Vagina (tissue), 2 donors: ENCODE data around the gene DDX23. TPM values are rescaled to one million over a fixed set of nuclear protein-coding genes. Genes with fewer than 3 reads are reported as not detected.

Source experiments
- DNase-seq, 2 donors: peaks; one replicate each; pipeline ENCODE4 v3.0.0-alpha.2; 2017; ENCODE audit errors: extremely low spot score in 2 of 2
- H3K27ac ChIP-seq: fragments of 200-600 bp; sonication (generic); one replicate; pipeline ENCODE4 v1.5.1; 2019
- H3K27me3 ChIP-seq: fragments of 200-600 bp; sonication (generic); one replicate; pipeline ENCODE4 v1.5.1; 2019
- H3K36me3 ChIP-seq, 2 donors: fragments of 200-600 bp; sonication (generic); one replicate each; pipeline ENCODE4 v1.5.1; 2017 to 2019
- H3K4me1 ChIP-seq: fragments of 200-600 bp; sonication (generic); one replicate; pipeline ENCODE4 v1.5.1; 2019
- H3K4me3 ChIP-seq, 2 donors: fragments of 200-600 bp; sonication (generic); 1 replicate in 1 of 2; 2 replicates in 1 of 2; pipeline ENCODE4 v1.5.1; 2016 to 2019
- H3K9me3 ChIP-seq: fragments of 200-600 bp; sonication (generic); one replicate; pipeline ENCODE4 v1.5.1; 2019
- POLR2A ChIP-seq, 2 donors: fragments of 450-650 bp; IDR thresholded peaks; one replicate each; pipeline ENCODE4 v1.6.1; 2017; ENCODE audit warnings: antibody characterized with exemption in 2 of 2, mild to moderate bottlenecking in 2 of 2, moderate library complexity in 2 of 2
- POLR2AphosphoS5 ChIP-seq, 2 donors: sonication (generic); formaldehyde crosslinking; IDR thresholded peaks; one replicate each; pipeline ENCODE4 v1.9.0; 2017; ENCODE audit warnings: antibody characterized with exemption in 2 of 2, mild to moderate bottlenecking in 2 of 2, low read depth in 1 of 2; ENCODE audit not compliant: insufficient read depth in 1 of 2
- intact Hi-C: fragments of 100-400 bp; cut with DNase I; formaldehyde crosslinking; loops from one replicate; pipeline ENCODE4 v1.15.1; 2023
- total RNA-seq: library from RNA; depleted of rRNA; stranded (reverse); fragments of >200 nt; gene quantifications from one replicate; pipeline ENCODE4 v1.2.3, GENCODE V29; 2016
- TF ChIP-seq, protein P1 (sequence below), 3 experiments: fragments of 450-650 bp in 2 of 3; fragments of 200-600 bp in 1 of 3; sonication (generic) in 1 of 3; IDR thresholded peaks; one replicate each; pipeline ENCODE4 v1.5.1; 2017 to 2019; ENCODE audit warnings: antibody characterized with exemption in 3 of 3, mild to moderate bottlenecking in 2 of 3, moderate library complexity in 2 of 3

The DDX23 gene
- total RNA-seq, 1 donor from 2014 or later = 57.9 TPM

DNA sequence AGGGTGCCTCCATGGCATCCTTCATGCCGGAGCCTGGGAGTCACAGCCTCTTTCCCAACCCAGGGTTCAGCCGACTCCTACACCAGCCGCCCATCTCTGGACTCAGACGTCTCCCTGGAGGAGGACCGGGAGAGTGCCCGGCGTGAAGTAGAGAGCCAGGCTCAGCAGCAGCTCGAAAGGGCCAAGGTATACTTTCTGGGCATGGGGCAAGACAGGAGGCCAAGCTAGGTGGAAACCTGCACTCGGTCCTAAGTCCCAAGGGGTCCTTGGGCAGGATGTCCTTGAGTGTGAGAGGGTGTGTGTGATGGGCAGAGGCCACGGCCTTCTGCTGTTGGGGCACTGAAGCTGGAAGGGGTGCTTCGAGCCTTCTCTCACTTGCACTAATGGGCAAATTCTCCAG is 28.7 kb downstream of the DDX23 start:
- Histone ChIP-seq H3K27me3 (no peaks in the 10 kb centered on the region), H3K4me1 (peaks cover 8% of the 10 kb centered on the region), H3K9me3 (no peaks in the 10 kb centered on the region), H3K36me3 (peaks cover 0 to 28% of the 10 kb centered on the region in 2 donors), H3K27ac (no peak overlapping the region), H3K4me3 (no peak overlapping the region)
- DNase-seq = no peak
- no peak for TF ChIP-seq POLR2A (IDR thresholded peaks at IDR 0.05)
- intact Hi-C loops = no loop called here

- Histone ChIP-seq H3K36me3 (peaks cover 0 to 23% of the 10 kb centered on the region in 2 donors), H3K4me3 (no peak overlapping the region), H3K27me3 (no peaks in the 10 kb centered on the region), H3K9me3 (no peaks in the 10 kb centered on the region), H3K4me1 (peaks cover 12% of the 10 kb centered on the region), H3K27ac (no peak overlapping the region)
- no peak for DNase-seq
- no peak for TF ChIP-seq POLR2A (IDR thresholded peaks at IDR 0.05)
- TF ChIP-seq, protein P1, sequence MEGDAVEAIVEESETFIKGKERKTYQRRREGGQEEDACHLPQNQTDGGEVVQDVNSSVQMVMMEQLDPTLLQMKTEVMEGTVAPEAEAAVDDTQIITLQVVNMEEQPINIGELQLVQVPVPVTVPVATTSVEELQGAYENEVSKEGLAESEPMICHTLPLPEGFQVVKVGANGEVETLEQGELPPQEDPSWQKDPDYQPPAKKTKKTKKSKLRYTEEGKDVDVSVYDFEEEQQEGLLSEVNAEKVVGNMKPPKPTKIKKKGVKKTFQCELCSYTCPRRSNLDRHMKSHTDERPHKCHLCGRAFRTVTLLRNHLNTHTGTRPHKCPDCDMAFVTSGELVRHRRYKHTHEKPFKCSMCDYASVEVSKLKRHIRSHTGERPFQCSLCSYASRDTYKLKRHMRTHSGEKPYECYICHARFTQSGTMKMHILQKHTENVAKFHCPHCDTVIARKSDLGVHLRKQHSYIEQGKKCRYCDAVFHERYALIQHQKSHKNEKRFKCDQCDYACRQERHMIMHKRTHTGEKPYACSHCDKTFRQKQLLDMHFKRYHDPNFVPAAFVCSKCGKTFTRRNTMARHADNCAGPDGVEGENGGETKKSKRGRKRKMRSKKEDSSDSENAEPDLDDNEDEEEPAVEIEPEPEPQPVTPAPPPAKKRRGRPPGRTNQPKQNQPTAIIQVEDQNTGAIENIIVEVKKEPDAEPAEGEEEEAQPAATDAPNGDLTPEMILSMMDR (IDR thresholded peaks at IDR 0.05) = no peak
- no peak for TF ChIP-seq POLR2AphosphoS5 (IDR thresholded peaks at IDR 0.05; ENCODE audit: insufficient read depth in 1 of 2, low read depth in 1 of 2)
- intact Hi-C loops = no loop called here
These were observed 29.3 kb downstream of the DDX23 start for GRCh38 chr12:48822711-48823110.

- Histone ChIP-seq H3K36me3 (peaks cover 0 to 23% of the 10 kb centered on the region in 2 donors), H3K27me3 (no peaks in the 10 kb centered on the region), H3K9me3 (no peaks in the 10 kb centered on the region), H3K4me1 (peaks cover 18% of the 10 kb centered on the region), H3K4me3 (no peak overlapping the region), H3K27ac (no peak overlapping the region)
- TF ChIP-seq POLR2AphosphoS5 (IDR thresholded peaks at IDR 0.05; ENCODE audit: insufficient read depth in 1 of 2, low read depth in 1 of 2) = no peak
- TF ChIP-seq, protein P1 (IDR thresholded peaks at IDR 0.05) = no peak
- no peak for TF ChIP-seq POLR2A (IDR thresholded peaks at IDR 0.05)
- no peak for DNase-seq
- intact Hi-C loops = no loop called here
These were observed 29.8 kb downstream of the DDX23 start for GRCh38 chr12:48822139-48822538.

DNA sequence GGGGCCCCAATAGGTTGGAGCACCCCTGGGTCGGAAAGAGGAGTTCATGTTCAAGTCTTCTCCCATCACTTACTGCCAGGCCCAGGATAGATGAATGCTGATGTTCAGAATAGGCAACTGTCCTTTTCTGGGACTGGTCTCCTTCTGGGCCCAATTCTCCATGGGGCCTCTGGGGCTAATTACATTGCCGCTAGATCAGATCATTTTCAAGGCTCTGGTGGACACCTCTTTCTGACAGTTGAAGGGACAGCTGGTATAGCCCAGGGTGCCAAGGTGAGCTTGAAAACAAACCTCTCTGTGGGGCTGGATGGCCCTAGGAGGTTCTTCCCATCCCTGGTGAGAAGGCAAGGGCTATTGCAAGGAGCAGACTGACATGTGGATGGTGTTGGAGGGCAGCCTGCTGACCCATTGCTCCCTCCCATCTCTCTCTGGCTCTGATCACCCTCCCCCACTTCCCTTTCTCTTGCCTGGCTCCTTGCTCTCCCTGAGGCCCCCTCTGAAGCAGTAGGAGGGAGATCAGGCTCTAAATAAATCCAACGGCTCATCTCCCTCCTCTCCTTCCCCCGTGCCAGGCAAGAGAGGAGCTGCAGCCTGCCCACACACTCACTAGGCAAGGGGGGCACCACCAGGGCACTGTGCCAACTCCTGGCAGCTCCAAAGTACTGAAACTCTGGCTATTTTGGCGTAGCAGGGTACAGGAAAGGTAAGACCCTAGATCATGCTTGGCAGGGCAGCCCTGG is 31.8 kb downstream of the DDX23 start:
- H3K9me3 ChIP-seq = no peaks in the 10 kb centered on the region
- H3K4me3 ChIP-seq = no peak overlapping the region
- H3K4me1 ChIP-seq = peaks cover 35% of the 10 kb centered on the region
- intact Hi-C loops = no loop called here
- H3K36me3 ChIP-seq = peaks cover 0 to 13% of the 10 kb centered on the region in 2 donors
- peak overlapping the region; percentile 76 for H3K27ac ChIP-seq
- no peak for DNase-seq
- H3K27me3 ChIP-seq = no peaks in the 10 kb centered on the region
- TF ChIP-seq POLR2A (IDR thresholded peaks at IDR 0.05) = no peak
- TF ChIP-seq POLR2AphosphoS5 (IDR thresholded peaks at IDR 0.05; ENCODE audit: insufficient read depth in 1 of 2, low read depth in 1 of 2) = no peak
- TF ChIP-seq, protein P1 (IDR thresholded peaks at IDR 0.05) = no peak

GRCh38 chr12:48818831-48819590 is 33.0 kb downstream of the DDX23 start:
- Histone ChIP-seq H3K27ac (peak overlapping the region; percentile 76), H3K4me1 (peaks cover 39% of the 10 kb centered on the region), H3K9me3 (no peaks in the 10 kb centered on the region), H3K27me3 (no peaks in the 10 kb centered on the region), H3K36me3 (peaks cover 0 to 3% of the 10 kb centered on the region in 2 donors), H3K4me3 (peak overlapping the region; percentile 68 to 73)
- TF ChIP-seq POLR2A (IDR thresholded peaks at IDR 0.05) = no peak
- no peak for TF ChIP-seq POLR2AphosphoS5 (IDR thresholded peaks at IDR 0.05; ENCODE audit: insufficient read depth in 1 of 2, low read depth in 1 of 2)
- TF ChIP-seq, protein P1 (IDR thresholded peaks at IDR 0.05) = no peak
- DNase-seq = no peak
- intact Hi-C loops = no loop called here
